HG03521 (cell line): ENCODE data around the gene CFAP47.
"Not testable (repeated sequence)": the region's sequence is repeated elsewhere in the genome, so short reads cannot be mapped to it uniquely, and the experiment has no call there.

Experiments
- ATAC-seq: cut with Tn5 transposase; IDR thresholded peaks from one replicate; pipeline ENCODE4 v1.9.1; 2021; ENCODE audit warnings: mild to moderate bottlenecking, moderate library complexity; ENCODE audit not compliant: unreplicated experiment

Gene CFAP47

DNA sequence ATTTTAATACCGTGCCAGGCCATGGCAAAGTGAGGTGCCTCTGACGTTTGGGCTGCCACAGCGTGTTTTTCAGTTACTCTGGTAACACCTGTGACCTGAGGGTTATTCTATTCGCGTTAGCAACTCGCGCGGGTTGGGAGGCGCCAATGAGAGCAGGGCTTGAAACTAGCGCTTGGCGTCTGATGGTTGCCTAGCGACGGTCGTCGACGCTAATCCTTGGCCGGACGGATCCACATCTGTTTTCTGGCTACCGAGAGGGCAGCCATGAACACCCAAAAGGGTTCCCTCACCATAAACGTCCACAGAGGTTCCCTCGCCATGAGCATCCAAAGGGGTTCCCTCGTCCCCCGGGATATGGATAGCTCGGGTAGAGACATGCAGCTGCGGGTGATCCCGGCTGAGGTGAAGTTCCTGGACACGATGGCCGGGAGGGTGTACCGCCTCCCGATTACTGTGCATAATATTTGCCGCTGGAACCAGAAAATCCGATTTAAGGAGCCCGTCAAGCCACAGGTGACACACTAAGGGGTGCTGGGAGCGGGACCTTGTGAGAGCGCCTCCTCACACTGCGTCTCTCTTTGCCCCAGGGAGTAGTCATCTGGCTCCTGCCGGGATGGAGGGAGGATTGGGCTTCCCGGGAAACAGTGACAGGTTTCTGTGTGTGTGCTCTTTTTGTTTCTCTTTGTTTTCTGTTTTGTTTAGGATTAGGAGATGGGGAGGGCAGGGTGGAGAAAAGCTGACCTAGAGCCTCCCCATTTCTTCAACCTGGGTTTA is at the start of gene CFAP47:
Gene CFAP47, plus strand, starts transcription at position 199 of the 774 bp plus-strand sequence. Its CDS starts 66 bp downstream, at position 265.
- ATAC-seq = no peak

- ATAC-seq = no peak
Measured at GRCh38 chrX:35880601-35881000, 38.9 kb upstream of the CFAP47 start.

DNA sequence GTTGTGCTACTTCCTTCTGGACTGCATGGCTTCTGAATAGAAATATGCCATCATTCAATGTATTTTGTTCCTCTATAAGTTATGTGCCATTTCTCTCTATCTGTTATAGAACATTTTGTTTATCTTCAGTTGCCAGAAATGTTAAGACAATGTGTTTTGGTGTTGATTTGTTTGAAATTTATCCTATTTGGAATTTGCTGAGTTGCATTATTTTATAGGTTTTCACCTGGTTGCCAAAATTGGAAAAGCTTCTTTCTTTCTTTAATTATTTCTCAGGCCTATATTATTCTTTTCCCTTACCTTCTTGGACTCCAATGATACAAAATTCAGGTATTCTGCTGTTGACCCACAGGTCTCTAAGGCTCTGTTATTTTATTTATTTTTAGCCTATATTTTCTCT is 33.4 kb upstream of the CFAP47 start:
- no peak for ATAC-seq

- ATAC-seq = no peak
Measured at GRCh38 chrX:35890699-35891098, 28.8 kb upstream of the CFAP47 start.

GRCh38 chrX:35986816-35987215 is 67.3 kb downstream of the CFAP47 start:
- ATAC-seq = not testable (repeated sequence)

- no peak for ATAC-seq
Measured at GRCh38 chrX:36007207-36007606, 87.7 kb downstream of the CFAP47 start.

DNA sequence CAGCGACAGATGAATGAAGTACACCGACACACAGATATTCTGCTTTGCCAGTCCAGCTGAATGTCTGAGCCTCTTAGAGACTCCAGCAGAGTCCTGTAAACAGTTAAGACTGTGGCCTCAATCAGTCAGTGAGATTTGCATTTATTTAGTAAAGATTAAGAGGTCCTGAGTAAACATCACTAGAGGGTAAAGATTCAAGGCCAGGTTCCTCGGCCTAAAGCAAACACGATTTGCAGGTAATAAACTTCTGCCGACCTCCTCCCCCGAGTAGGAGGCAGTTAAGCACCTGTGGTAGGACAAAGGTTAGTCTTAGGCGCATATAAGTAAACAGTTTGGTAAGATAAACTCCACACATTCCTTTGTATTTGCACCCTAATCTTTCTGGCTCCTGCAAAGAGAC is 99.6 kb downstream of the CFAP47 start:
- no peak for ATAC-seq

DNA sequence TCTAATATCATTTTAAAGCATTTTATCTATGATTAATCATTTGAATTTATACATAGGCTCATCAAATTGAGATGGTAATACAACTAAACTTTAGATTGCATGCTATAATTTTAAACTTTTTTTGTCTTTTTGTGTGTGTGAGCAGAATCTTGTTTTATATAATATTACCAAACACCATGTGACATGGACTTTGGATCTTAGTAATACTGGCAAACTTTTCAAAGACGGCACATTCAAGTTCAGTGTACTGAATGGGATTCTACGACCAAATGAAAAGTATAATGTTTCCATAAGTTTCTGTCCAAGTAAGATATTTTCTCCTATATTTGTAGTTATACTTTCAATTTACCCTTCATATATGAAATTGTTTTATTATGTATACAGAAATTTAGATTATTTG is 116.0 kb downstream of the CFAP47 start:
- no peak for ATAC-seq

DNA sequence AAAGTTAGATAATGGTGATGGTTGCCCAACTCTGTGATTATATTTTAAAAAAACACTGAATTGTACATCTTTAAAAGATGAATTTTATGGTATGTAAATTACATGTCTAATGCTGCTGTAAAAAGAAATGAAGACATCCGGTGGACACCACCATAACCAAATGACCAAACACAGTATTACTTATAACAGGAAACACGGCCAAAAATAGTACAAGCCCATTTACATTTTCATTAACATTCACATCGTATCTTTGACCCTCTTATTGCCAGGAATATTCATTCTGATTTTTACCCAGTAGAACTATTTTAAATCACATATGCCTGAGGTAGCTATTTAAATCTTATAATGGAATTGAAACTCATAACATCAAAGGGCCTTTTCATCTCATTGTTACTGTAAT is 143.2 kb downstream of the CFAP47 start:
- no peak for ATAC-seq

- no peak for ATAC-seq
Measured at GRCh38 chrX:36071061-36071460, 151.5 kb downstream of the CFAP47 start.

GRCh38 chrX:36075009-36075408 is 155.5 kb downstream of the CFAP47 start:
- ATAC-seq = not testable (repeated sequence)

GRCh38 chrX:36083256-36083655 is 163.7 kb downstream of the CFAP47 start:
- ATAC-seq = no peak

- ATAC-seq = no peak
Measured at GRCh38 chrX:36087366-36087765, 167.8 kb downstream of the CFAP47 start.

DNA sequence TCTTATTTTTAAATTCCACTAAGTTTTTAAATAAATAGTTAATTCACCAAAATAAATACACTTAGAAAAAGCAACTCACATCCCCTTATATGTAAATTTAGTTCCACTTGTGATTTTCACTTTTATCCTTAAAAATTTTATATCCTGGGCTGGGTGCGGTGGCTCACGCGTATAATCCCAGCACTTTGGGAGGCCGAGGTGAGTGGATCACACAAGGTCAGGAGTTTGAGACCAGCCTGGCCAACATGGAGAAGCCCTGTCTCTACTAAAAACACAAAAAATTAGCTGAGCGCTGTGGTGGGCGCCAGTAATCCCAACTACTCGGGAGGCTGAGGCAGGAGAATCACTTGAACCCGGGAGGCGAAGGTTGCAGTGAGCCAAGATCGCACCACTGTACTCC is 169.4 kb downstream of the CFAP47 start:
- ATAC-seq = not testable (repeated sequence)

DNA sequence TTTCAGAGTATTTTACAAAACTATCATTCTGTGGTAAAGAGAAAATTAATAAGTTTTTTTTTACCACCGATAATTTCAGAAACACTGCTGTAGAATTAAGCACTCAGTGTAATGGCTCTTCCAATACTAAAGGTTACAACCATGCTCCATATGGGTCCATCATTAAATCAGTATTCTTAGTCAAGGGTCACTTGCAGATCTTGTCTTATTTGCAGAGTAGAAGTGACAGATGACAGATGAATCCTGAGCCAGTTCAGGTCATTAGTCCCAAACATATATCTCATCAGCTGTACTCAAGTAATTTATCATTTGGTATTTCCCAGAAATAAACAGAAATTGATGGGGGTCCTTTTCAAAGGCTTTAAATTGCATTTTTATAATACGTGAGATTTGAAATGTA is 182.9 kb downstream of the CFAP47 start:
- no peak for ATAC-seq

DNA sequence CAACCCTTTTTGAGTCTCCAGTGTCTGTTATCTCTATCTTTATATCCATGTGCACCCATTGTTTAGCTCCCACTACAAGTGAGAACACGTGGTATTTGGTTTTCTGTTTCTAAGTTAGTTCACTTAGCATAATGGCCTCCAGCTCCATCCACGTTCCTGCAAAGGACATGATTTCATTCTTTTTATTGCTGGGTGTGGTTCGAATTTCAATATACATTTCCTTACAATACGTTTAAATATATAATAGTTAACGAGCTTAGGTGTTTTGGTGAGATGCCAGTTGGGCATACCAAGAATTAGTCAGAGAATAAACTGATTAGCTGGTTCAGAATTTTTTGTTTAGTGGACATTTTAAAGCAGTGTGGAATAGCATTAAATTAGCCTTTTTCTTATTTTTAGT is 196.7 kb downstream of the CFAP47 start:
- no peak for ATAC-seq

GRCh38 chrX:36159254-36159653 is 239.7 kb downstream of the CFAP47 start:
- no peak for ATAC-seq

GRCh38 chrX:36160081-36160480 is 240.5 kb downstream of the CFAP47 start:
- no peak for ATAC-seq

DNA sequence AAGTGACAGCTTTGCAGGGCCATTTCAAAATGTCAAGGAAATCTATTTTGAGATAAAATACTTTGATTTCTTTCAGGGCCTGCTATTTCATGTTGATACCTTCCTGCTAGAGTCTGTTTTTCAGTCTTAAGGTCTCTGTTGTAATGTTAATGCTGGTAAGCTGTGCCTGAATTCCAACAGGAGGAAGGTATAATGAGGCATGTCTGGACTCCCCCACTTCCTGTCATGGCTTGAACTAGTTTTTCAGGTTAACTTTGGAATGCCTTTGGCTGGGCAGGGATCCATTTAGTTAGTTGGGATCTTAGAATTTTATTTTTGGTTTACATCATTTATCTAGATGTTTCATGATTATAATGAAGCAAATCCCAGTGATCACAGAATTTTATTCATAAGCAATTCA is 279.0 kb downstream of the CFAP47 start:
- ATAC-seq = no peak

GRCh38 chrX:36199928-36200327 is 280.4 kb downstream of the CFAP47 start:
- ATAC-seq = no peak

GRCh38 chrX:36214924-36215323 is 295.4 kb downstream of the CFAP47 start:
- ATAC-seq = no peak

GRCh38 chrX:36218801-36219200 is 299.3 kb downstream of the CFAP47 start:
- ATAC-seq = no peak
